GM19438 (cell line): ENCODE results near the gene GPNMB.
"Not testable (repeated sequence)": the region's sequence is repeated elsewhere in the genome, so short reads cannot be mapped to it uniquely, and the experiment has no call there.

ENCODE experiments used
- ATAC-seq: cut with Tn5 transposase; IDR thresholded peaks from one replicate; pipeline ENCODE4 v1.9.1; 2021; ENCODE audit warnings: low read depth; ENCODE audit not compliant: unreplicated experiment

The GPNMB gene

GRCh38 chr7:23298141-23298881 lies 51.7 kb downstream of the GPNMB start:
- ATAC-seq = no peak

DNA sequence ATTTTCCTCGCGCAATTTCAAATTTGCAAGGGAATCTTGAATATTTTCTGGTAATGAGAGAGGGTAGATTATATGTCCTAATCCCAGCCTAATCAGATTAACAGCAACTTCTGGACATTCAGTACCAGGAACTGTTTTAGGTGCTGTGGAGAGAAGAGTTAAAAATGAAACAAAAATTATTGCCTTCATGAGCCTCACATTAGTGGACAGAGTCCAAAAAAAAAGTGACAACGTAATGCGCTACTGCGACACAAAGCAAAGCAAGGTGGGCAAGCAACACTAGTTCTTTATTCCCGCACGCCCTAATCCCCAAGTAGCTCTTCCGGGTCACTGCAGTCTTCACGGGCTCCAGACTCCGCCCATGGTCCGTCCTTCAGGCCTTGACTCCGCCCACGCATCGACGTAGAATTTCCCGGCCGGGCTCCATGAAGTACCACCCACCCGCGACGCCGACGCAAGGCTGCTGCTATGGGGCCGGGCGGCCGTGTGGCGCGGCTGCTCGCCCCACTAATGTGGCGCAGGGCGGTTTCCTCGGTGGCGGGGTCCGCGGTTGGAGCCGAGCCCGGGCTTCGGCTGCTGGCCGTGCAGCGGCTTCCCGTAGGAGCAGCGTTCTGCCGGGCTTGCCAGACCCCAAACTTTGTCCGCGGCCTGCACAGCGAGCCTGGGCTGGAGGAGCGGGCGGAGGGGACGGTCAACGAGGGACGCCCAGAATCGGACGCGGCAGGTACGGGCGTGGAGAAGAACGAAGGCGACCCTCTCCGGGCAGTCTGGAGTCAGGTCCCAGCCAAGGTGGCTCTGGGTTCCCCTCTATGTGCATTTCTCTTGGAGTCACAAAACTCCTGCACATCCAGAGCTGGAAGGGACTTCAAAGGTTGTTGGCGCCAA lies 52.6 kb downstream of the GPNMB start, which contains the start of gene MALSU1:
Gene MALSU1 (plus strand): TSS at position 455 of the 885 bp plus-strand sequence. CDS start 14 bp downstream, at position 469.
- ATAC-seq = peak; percentile 100

GRCh38 chr7:23299770-23300300 lies 53.3 kb downstream of the GPNMB start:
- peak; percentile 3 for ATAC-seq

DNA sequence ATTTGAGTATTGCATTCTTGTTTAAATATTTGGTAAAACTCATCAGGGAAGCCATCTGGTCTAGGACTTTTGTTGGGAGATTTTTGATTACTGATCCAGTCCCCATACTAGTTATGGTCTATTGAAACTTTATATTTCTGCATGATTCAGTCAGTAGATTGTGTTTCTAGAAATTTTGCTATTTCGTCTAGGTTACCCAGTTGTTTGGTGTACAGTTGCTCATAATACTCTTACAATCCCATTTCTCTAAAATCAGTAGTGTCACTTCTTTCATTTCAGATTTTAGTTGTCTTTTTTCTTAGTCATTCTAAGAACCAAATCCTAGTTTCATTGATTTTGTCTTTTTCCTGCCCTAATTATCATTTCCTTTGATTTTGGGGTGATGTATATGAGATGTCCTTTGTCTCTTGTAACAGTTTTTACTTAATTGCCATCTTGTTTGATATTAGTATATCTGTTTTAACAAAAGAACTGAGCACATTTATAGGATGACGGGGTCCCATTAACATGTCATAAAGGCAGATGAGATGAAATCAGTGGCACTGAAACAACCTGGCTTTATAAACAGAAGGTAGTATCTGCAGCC lies 60.5 kb downstream of the GPNMB start:
- no peak for ATAC-seq

DNA sequence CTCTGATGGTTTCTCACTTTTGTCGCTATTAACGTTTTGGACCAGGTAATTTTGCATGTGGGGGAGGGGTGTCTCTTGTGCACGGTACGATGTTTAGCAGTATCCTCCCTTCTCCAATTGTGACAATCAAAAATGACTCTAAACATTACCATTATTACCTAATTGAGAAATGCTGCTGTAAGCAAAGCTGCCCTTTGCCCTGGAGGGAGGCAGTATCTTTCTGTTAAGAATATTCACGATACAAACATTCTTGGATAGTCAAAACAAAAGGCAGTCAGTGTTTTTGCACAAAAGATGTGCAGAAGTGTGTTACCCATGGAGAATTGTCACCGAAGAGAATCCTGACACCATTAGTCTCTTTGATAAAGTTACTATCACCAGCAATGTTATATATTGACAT lies 62.2 kb downstream of the GPNMB start:
- no peak for ATAC-seq

- ATAC-seq = not testable (repeated sequence)
These were observed 65.6 kb downstream of the GPNMB start for GRCh38 chr7:23312141-23312540.

DNA sequence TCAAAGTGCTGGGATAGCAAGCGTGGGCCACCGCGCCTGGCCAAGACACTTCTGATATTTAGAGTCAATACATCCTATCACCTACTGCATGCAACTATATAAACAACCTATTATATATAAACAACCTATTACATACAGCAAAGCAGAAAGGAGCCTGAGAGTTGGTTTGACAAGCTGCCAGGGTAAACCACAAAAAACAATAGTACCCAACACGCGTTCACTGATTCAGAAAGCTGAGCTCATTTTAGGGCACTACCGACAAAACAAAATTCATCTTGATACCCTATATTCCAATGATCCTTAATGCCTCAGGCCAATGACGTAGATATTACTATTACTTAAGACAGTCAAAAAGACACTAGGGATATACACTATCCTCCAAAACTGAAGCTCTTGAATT lies 68.8 kb downstream of the GPNMB start:
- ATAC-seq = no peak
